ENCODE data around the gene PKP1. TPM values are rescaled to one million over a fixed set of nuclear protein-coding genes. Genes with fewer than 3 reads are reported as not detected.

The PKP1 gene
- total and polyA plus RNA-seq, 10 of the 15 experiments (the other 5 are each of a cell fraction or from before 2014, with no cell fraction given) = 0.03 TPM; not detected in 9

- no TSS peak for BruUV-seq (replicated peaks)
- H3K4me2 ChIP-seq (ENCODE audit: control insufficient read depth, insufficient read depth) = no peak overlapping the region
- H3K27ac ChIP-seq (ENCODE audit: control insufficient read depth, insufficient read depth) = no peak overlapping the region
- no peaks in the 10 kb centered on the region for H3K4me1 ChIP-seq (ENCODE audit: control insufficient read depth, insufficient read depth, low read length)
- intact Hi-C loops (cut with micrococcal nuclease; ENCODE audit: unreplicated experiment) (no loop called here), in situ Hi-C loops (cut with MboI) (no loop called here)
- ChIA-PET POLR2A (interaction anchor here (0.6 kb wide), 1 partner anchor 540 kb away, joined by 5 read pairs; no protein-coding TSS in a partner anchor), CTCF (no interaction called here), RAD21 (ENCODE audit: unreplicated experiment) (no interaction called here), SMC1A (ENCODE audit: uncharacterized antibody, unreplicated experiment) (no interaction called here)
- FAIRE-seq = no peak
- DNase-seq (ENCODE audit: low read depth, low spot score) = no peak
- 40% methylated on average over 10 of the region's 10 CpGs for WGBS (ENCODE audit: insufficient coverage, insufficient replicate concordance, low lambda C conversion rate, missing lambda C conversion rate)
- H2AFZ ChIP-seq (ENCODE audit: control insufficient read depth, low read depth, low read length) = no peak overlapping the region
- H3K4me3 ChIP-seq = no peak overlapping the region
- no peaks in the 10 kb centered on the region for H3K79me2 ChIP-seq (ENCODE audit: control insufficient read depth, insufficient read depth, low read length)
- no peak for ATAC-seq
- H3K9ac ChIP-seq (ENCODE audit: control insufficient read depth, insufficient read depth, low read length) = no peak overlapping the region
- no peaks in the 10 kb centered on the region for H3K9me3 ChIP-seq (replicated peaks; ENCODE audit: control insufficient read depth, insufficient read depth, low read length)
- H4K20me1 ChIP-seq (ENCODE audit: control insufficient read depth, insufficient read depth) = no peaks in the 10 kb centered on the region
- H3K36me3 ChIP-seq (ENCODE audit: control insufficient read depth in 2 of 2, insufficient read depth in 2 of 2, low read length in 1 of 2) = no peaks in the 10 kb centered on the region
- TF ChIP-seq SRF (IDR thresholded peaks at IDR 0.05; ENCODE audit: low read depth in 2 of 2, low read length in 2 of 2) (no peak), IKZF1 (conservative IDR thresholded peaks at IDR 0.05) (no peak), ESRRA (IDR thresholded peaks at IDR 0.05; ENCODE audit: low read length) (no peak), POLR2AphosphoS2 (IDR thresholded peaks at IDR 0.05; ENCODE audit: low read depth, low read length) (no peak), ZNF592 (IDR thresholded peaks at IDR 0.05) (no peak), SIX5 (IDR thresholded peaks at IDR 0.05; ENCODE audit: low read depth, low read length, severe bottlenecking) (no peak), BHLHE40 (IDR thresholded peaks at IDR 0.05; ENCODE audit: borderline replicate concordance in 1 of 2, low read depth in 2 of 2, low read length in 1 of 2) (no peak), FOXM1 (IDR thresholded peaks at IDR 0.05; ENCODE audit: low read depth, low read length) (no peak)
- TF ChIP-seq, protein P1, sequence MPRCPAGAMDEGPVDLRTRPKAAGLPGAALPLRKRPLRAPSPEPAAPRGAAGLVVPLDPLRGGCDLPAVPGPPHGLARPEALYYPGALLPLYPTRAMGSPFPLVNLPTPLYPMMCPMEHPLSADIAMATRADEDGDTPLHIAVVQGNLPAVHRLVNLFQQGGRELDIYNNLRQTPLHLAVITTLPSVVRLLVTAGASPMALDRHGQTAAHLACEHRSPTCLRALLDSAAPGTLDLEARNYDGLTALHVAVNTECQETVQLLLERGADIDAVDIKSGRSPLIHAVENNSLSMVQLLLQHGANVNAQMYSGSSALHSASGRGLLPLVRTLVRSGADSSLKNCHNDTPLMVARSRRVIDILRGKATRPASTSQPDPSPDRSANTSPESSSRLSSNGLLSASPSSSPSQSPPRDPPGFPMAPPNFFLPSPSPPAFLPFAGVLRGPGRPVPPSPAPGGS (IDR thresholded peaks at IDR 0.05; ENCODE audit: borderline replicate concordance, insufficient read depth, low read depth, low read length, poor library complexity, severe bottlenecking) = no peak
- peaks cover 0 to 2% of the 10 kb centered on the region in 2 experiments; a peak in 1 of 4 replicates for H3K27me3 ChIP-seq (replicated peaks in 1 of 2; ENCODE audit: control insufficient read depth in 2 of 2, insufficient read depth in 2 of 2, low read length in 1 of 2)
These were observed 10.5 kb upstream of the PKP1 start for GRCh38 chr1:201272799-201273198.
